GM13977 (cell line): ENCODE results near the gene TCTA.

Experiments
- DNase-seq: peaks from one replicate; pipeline ENCODE4 v3.0.0; 2012; ENCODE audit warnings: low spot score
- CTCF ChIP-seq: IDR thresholded peaks from 2 replicates; pipeline ENCODE4 v1.5.1; 2012; ENCODE audit warnings: mild to moderate bottlenecking, control low read depth; ENCODE audit not compliant: insufficient read depth; ENCODE audit errors: extremely low read depth, missing control alignments
- in situ Hi-C: fragments of 300-500 bp; cut with MboI; formaldehyde crosslinking; loops from one replicate; pipeline ENCODE4 v1.12.0; 2022; ENCODE audit warnings: low sequenced_read_pairs, low pct_unique_long_range_greater_than_20kb, mixed read lengths, inconsistent platforms; ENCODE audit not compliant: unreplicated experiment

TCTA gene, protein sequence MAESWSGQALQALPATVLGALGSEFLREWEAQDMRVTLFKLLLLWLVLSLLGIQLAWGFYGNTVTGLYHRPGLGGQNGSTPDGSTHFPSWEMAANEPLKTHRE

GRCh38 chr3:49411968-49412631 is at the start of gene TCTA, which contains the start of gene RHOA:
TSS of gene TCTA (plus strand) at chr3:49412423. CDS start at chr3:49412427, 4 bp downstream.
TSS of gene RHOA (minus strand) at chr3:49411976. CDS start at chr3:49375589, 36,387 bp downstream.
- TF ChIP-seq CTCF = no peak
- in situ Hi-C loops = no loop called here
- peak; percentile 99 for DNase-seq

DNA sequence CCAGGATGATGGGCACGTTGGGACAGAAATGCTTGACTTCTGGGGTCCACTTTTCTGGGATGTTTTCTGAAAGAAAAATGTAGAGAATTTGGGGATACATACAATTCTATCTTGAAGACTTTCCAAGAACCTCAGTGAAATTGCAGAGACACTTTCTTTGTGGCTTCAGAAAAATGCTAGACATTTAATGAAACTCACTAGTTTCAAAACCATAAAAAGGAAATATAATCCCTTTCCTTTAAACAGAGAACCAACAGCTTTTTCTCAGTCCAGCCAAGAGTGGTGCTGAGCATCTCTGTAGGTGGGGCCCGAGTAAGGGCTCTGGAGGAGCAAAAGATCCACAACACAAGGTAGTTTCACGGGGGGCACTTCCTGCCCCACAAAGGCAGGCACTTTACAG is 49.7 kb upstream of the TCTA start:
- no peak for TF ChIP-seq CTCF
- in situ Hi-C loops = no loop called here
- no peak for DNase-seq

DNA sequence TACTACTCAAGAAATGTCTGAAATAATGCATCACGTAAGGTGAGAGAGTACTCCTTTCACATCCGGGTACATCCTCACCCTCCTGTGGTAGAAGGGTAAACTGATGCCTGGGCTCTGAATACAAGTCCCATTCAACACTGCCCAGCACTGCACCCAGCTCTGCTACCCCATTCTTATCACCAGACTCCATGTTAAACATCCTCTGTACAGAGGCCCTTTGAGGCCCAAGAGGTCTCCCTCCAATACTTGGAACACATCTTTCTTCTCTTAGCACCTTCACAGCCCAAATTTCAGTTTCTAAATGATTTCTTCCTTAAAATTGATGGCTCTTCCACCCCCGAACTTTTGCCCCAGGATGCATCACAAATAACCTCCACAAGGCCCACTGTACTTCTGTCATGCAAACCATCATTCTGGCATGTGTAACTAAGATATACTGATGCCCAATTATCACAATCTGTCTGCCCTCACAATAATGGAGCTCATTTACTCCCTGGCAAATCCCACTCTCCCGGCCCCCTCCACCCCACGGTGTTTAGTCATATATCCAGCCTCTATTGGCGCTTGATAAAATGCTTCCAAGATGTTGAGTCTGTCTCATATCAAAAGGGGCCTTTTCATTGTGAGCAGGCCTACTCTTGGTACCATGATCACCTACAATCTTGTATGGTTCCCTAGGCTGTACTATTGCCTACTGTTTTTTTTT is 41.5 kb upstream of the TCTA start:
- in situ Hi-C loops = no loop called here
- no peak for TF ChIP-seq CTCF
- DNase-seq = no peak

DNA sequence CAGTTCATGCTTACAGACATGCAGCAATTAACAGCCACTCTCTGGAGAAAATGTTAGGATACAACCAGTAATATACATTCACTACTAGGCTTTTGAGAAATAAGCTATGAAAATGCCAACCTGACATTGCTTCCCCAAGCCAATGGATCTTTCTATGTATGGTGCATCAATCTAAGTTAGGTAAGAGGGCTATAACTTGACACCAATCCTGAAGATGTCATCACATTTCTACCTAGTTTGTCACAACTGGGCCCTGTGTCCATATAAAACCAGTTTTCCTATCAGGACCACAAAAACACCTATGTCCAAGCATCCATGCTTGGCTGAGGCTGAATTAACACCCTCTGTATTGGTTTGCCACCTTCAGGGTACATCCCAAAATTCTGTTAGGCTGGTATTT is 40.3 kb upstream of the TCTA start:
- TF ChIP-seq CTCF = no peak
- no peak for DNase-seq
- in situ Hi-C loops = no loop called here

GRCh38 chr3:49377483-49377882 is 34.7 kb upstream of the TCTA start:
- in situ Hi-C loops = no loop called here
- no peak for TF ChIP-seq CTCF
- DNase-seq = peak; percentile 42

DNA sequence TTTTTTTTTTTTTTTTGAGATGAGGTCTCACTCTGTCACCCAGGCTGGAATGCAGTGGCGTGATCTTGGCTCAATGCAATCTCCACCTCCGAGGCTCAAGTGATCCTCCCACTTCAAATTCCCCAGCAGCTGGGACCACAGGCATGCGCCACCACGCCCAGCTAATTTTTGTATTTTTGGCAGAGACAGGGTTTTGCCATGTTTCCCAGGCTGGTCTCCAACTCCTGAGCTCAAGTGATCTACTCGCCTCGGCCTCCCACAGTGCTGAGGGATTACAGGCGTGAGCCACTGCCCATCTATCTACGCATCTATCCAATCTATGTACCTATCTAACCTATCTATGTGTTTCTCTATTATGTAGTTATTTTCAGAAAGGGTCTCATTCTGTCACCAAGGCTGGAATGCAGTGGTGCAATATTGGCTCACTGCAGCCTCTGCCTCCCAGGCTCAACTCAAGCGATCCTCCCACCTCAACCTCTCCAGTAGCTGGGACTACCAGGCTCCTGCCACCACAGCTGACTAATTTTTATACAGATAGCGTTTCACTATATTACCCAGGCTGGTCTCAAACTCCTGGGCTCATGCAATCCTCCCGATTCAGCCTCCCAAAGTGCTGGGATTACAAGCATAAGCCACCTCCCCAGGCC is 33.9 kb upstream of the TCTA start:
- DNase-seq = no peak
- no peak for TF ChIP-seq CTCF
- in situ Hi-C loops = no loop called here
